Stimulated activated CD8-positive, alpha-beta memory T cell treated with anti-CD3 and anti-CD28 coated beads, Interleukin-7, amount 100 ng/mL, for 48 hours (primary cell): ENCODE data around the gene ELOA.
"Not testable (repeated sequence)": the region's sequence is repeated elsewhere in the genome, so short reads cannot be mapped to it uniquely, and the experiment has no call there.

ENCODE experiments used
- DNase-seq, 2 donors: peaks; one replicate each; pipeline ENCODE4 v3.0.0-alpha.2; 2020; ENCODE audit warnings: low read depth in 1 of 2; ENCODE audit errors: extremely low read depth in 1 of 2

The ELOA gene

DNA sequence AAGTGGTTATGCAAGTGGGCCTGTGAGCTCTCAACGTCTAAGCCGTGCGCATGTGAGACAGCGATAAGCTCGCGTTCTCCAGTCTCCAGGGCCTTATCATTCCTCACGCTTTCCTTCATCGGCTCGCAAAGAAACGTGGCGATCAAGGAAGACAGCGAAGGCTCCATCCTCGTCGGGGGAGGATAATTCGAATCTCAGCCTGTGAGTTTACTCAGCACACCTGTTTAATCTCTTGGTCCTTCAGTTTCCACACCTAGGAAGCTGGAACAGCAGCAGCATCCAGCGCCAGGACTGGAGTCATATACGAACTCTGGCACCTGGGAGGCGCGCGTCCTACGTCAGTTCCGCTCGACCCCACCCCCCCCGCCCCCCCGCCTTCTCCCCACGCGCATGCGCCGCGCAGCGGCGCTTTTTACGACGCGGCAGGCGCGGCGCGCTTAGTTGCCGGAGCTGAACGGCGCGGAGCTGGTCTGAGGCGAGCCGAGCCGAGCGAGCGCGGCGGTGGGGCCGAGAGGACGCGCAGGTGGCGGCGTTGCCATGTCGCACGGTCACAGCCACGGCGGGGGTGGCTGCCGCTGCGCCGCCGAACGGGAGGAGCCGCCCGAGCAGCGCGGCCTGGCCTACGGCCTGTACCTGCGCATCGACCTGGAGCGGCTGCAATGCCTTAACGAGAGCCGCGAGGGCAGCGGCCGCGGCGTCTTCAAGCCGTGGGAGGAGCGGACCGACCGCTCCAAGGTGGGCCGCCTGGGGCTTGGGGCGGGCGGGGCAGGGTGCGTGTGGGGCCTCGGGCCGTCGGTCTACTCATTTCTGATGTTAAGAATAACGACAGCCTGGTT lies 34.9 kb downstream of the ELOA start, which contains the start of gene PITHD1:
Gene PITHD1, plus strand, starts transcription at position 440 of the 836 bp plus-strand sequence. Its CDS starts 98 bp downstream, at position 538.
- peak; percentile 56 to 71 for DNase-seq

- no peak for DNase-seq
Observed at GRCh38 chr1:23779826-23780371, 36.6 kb downstream of the ELOA start.

DNA sequence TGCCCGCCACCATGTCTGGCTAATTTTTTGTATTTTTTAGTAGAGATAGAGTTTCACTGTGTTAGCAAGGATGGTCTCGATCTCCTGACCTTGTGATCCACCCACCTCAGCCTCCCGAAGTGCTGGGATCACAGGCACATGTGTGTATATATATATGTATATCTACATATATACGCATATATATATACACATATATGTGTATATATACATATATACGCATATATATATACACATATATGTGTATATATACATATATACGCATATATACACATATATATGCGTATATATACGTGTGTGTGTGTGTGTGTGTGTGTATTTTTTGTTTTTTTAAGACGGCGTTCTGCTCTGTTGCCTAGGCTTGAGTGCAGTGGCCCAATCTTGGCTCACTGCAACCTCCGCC lies 39.9 kb downstream of the ELOA start:
- not testable (repeated sequence) for DNase-seq

DNA sequence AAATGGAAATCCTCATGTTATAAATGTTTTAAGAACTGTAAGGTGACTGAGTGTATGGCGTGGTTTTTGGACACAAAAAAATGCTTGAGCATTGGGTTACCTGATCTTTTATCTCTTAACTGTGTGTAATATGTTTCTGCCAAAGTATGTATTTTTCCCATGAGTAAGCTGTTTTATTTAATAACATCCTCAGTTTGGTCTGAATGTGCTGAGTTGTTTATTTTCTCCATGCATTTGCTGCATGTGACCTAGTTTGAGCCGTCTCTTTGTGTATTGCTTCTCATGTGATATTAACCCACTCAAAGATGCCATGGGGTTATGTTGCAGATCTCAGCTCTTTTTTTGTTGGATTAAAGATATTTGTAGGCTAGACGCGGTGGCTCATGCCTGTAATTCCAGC lies 41.6 kb downstream of the ELOA start:
- no peak for DNase-seq

GRCh38 chr1:23787701-23788100 lies 44.4 kb downstream of the ELOA start:
- DNase-seq = no peak

- no peak for DNase-seq
Observed at GRCh38 chr1:23788695-23789094, 45.4 kb downstream of the ELOA start.

GRCh38 chr1:23790696-23791515 lies 47.6 kb downstream of the ELOA start, which contains the start of gene LYPLA2:
Gene LYPLA2 (plus strand): TSS chr1:23791145. CDS start chr1:23792683, 1,538 bp downstream.
- DNase-seq = peak; percentile 77 to 89

DNA sequence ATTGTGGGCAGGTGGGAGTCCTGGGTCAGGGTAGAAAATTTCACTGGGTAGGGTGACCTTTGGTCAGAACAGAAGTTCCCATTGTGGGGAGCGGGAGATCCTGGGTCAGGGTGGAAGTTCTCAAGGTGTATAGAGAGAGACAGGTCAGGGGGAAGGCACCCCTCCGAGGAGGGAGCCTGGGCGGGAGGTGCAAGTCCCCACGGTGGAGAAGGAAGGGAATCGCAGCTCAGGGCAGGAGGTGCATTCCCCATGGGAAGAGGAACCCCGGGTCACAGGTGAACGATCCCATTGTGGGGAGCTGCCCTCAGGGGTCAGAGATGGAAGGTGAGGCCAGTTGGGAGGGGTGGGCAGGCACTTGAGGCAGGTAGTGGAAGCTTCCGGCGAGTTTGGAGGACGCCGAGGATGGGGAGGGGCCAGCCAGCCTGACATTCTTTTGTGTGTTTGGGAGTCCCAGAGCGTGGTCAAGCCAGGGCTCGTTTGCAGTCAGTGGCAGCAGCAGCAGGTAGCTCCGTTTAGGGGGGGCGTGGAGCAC lies 48.3 kb downstream of the ELOA start:
- DNase-seq = no peak

GRCh38 chr1:23792151-23792945 lies 49.1 kb downstream of the ELOA start:
- no peak for DNase-seq

- DNase-seq = no peak
Observed at GRCh38 chr1:23793018-23793781, 49.9 kb downstream of the ELOA start.

GRCh38 chr1:23793861-23794731 lies 50.8 kb downstream of the ELOA start:
- DNase-seq = no peak

DNA sequence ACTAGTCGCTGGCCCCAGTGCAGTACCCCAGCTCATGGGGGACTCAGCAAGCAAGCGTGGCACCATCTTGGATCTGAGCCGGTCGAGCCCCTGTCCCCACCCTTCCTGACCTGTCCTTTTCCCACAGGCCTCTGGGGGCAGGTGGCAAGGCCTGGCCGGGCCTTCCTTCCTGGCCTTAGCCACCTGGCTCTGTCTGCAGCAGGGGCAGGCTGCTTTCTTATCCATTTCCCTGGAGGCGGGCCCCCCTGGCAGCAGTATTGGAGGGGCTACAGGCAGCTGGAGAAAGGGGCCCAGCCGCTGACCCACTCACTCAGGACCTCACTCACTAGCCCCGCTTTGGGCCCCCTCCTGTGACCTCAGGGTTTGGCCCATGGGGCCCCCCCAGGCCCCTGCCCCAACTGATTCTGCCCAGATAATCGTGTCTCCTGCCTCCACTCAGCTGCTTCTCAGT lies 51.5 kb downstream of the ELOA start:
- DNase-seq = not testable (repeated sequence)

DNA sequence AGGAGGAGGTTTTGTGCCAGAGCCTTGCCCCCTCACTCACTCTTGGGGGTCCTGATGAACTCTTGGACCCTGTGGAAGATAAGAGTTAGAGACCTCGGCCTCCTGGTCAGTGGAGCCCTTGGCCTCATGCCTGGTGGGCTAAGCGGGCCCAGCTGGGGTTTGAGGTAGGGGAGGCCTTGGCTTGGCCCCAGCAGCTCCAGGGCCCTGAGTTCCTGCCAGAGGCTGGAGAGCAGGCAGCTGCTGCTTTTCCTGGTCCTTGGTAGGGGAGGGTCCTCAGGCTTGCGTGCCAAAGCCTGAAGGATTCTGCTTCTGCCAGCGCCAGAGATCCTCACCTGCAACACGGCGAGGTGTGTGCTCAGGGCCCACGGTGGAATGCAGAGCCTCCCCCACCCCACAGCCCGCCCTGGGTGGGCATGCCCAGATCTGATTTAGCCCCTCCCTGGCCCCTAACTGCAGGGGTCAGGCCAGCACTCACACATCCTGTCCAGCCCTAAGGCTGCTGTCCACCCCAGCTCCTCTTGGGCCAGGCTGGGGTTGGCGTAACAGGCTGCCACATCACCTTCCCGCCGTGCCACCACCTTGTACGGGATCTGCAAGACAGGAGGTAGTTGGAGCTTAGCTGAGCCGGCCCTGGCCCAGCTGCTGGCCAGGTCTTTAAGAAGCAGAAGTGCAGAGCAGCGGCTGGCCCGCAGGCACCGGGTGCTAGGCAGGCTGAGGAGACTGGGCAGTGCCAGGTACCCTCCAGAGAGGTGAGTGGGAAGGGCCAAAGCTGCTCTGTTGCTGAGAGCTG lies 52.6 kb downstream of the ELOA start:
- DNase-seq = no peak

GRCh38 chr1:23796466-23797271 lies 53.4 kb downstream of the ELOA start:
- no peak for DNase-seq

GRCh38 chr1:23797478-23798448 lies 54.5 kb downstream of the ELOA start:
- DNase-seq = no peak

GRCh38 chr1:23798662-23799142 lies 55.4 kb downstream of the ELOA start:
- DNase-seq = no peak
